ENCODE data around the gene DAPL1. TPM values are rescaled to one million over a fixed set of nuclear protein-coding genes. Genes with fewer than 3 reads are reported as not detected.
"Not testable (repeated sequence)": the region's sequence is repeated elsewhere in the genome, so short reads cannot be mapped to it uniquely, and the experiment has no call there.

DAPL1 gene
- total RNA-seq, 1 experiment from 2014 or later = not detected

- H3K27ac ChIP-seq (ENCODE audit: low read length); ATAC-seq; POLR2A ChIA-PET; CTCF ChIA-PET; DNase-seq (ENCODE audit: low read depth, low spot score); H3K36me3 ChIP-seq (ENCODE audit: control insufficient read depth, insufficient read depth, low read length); in situ Hi-C loops (cut with HindIII; ENCODE audit: low pct_unique_long_range_greater_than_20kb, low sequenced_read_pairs); H3K4me3 ChIP-seq (ENCODE audit: low read depth in 2 of 2, low read length in 2 of 2); H3K9me3 ChIP-seq (ENCODE audit: control insufficient read depth, insufficient read depth, low read depth, low read length); H3K27me3 ChIP-seq (ENCODE audit: control insufficient read depth, insufficient read depth, low read length); intact Hi-C loops (cut with micrococcal nuclease; ENCODE audit: unreplicated experiment); H3K4me1 ChIP-seq (ENCODE audit: control insufficient read depth, insufficient read depth, low read length); BruUV-seq (replicated peaks): not testable (repeated sequence)
- peak; percentile 27; the same call in 1 of the 2 replicates for TF ChIP-seq CTCF (IDR thresholded peaks at IDR 0.05)
Measured at GRCh38 chr2:158848031-158848970, 53.2 kb downstream of the DAPL1 start.

GRCh38 chr2:158860179-158860578 is 65.1 kb downstream of the DAPL1 start:
- H3K36me3 ChIP-seq (ENCODE audit: control insufficient read depth, insufficient read depth, low read length); POLR2A ChIA-PET; H3K27ac ChIP-seq (ENCODE audit: low read length); H3K27me3 ChIP-seq (ENCODE audit: control insufficient read depth, insufficient read depth, low read length); in situ Hi-C loops (cut with HindIII; ENCODE audit: low pct_unique_long_range_greater_than_20kb, low sequenced_read_pairs); BruUV-seq (replicated peaks); ATAC-seq; H3K9me3 ChIP-seq (ENCODE audit: control insufficient read depth, insufficient read depth, low read depth, low read length); H3K4me1 ChIP-seq (ENCODE audit: control insufficient read depth, insufficient read depth, low read length); DNase-seq (ENCODE audit: low read depth, low spot score); CTCF ChIA-PET; intact Hi-C loops (cut with micrococcal nuclease; ENCODE audit: unreplicated experiment); H3K4me3 ChIP-seq (ENCODE audit: low read depth in 2 of 2, low read length in 2 of 2): not testable (repeated sequence)

GRCh38 chr2:158861626-158862025 is 66.5 kb downstream of the DAPL1 start:
- in situ Hi-C loops (cut with HindIII; ENCODE audit: low pct_unique_long_range_greater_than_20kb, low sequenced_read_pairs); intact Hi-C loops (cut with micrococcal nuclease; ENCODE audit: unreplicated experiment); BruUV-seq (replicated peaks); H3K4me1 ChIP-seq (ENCODE audit: control insufficient read depth, insufficient read depth, low read length); H3K27ac ChIP-seq (ENCODE audit: low read length); POLR2A ChIA-PET; H3K27me3 ChIP-seq (ENCODE audit: control insufficient read depth, insufficient read depth, low read length); H3K36me3 ChIP-seq (ENCODE audit: control insufficient read depth, insufficient read depth, low read length); ATAC-seq; H3K9me3 ChIP-seq (ENCODE audit: control insufficient read depth, insufficient read depth, low read depth, low read length); H3K4me3 ChIP-seq (ENCODE audit: low read depth in 2 of 2, low read length in 2 of 2); CTCF ChIA-PET; DNase-seq (ENCODE audit: low read depth, low spot score): not testable (repeated sequence)

- in situ Hi-C loops (cut with HindIII; ENCODE audit: low pct_unique_long_range_greater_than_20kb, low sequenced_read_pairs) = not testable (repeated sequence)
Measured at GRCh38 chr2:158865469-158865868, 70.4 kb downstream of the DAPL1 start.

More at GRCh38 chr2:158865469-158865868, 70.4 kb downstream of the DAPL1 start:
- H3K9me3 ChIP-seq (ENCODE audit: control insufficient read depth, insufficient read depth, low read depth, low read length); POLR2A ChIA-PET; CTCF ChIA-PET; ATAC-seq; BruUV-seq (replicated peaks); H3K27ac ChIP-seq (ENCODE audit: low read length); intact Hi-C loops (cut with micrococcal nuclease; ENCODE audit: unreplicated experiment); H3K27me3 ChIP-seq (ENCODE audit: control insufficient read depth, insufficient read depth, low read length); DNase-seq (ENCODE audit: low read depth, low spot score); H3K4me1 ChIP-seq (ENCODE audit: control insufficient read depth, insufficient read depth, low read length); H3K36me3 ChIP-seq (ENCODE audit: control insufficient read depth, insufficient read depth, low read length); H3K4me3 ChIP-seq (ENCODE audit: low read depth in 2 of 2, low read length in 2 of 2): not testable (repeated sequence)

Other genes with a start within 250 kb of the DAPL1 start
- gene TANC1, start 173.3 kb downstream of the DAPL1 start, total RNA-seq (2021; ENCODE audit: unreplicated experiment) = 44.3 TPM

Data from Panc1 (cell line).